HCT116 (cell line): ENCODE results near the gene DAPK1. TPM values are rescaled to one million over a fixed set of nuclear protein-coding genes. Genes with fewer than 3 reads are reported as not detected.
A peak's percentile ranks its signal among the peaks of the same experiment; 100 is the strongest.

Experiments used
- ATAC-seq: fragments of 200-7000 bp; cut with Tn5 transposase; 2 replicates; pipeline ENCODE4 v1.9.1; 2020; ENCODE audit warnings: mild to moderate bottlenecking, moderate library complexity
- BruUV-seq: library from RNA; stranded (reverse); fragments of 400-500 nt; replicated peaks from 2 replicates; lab custom pipeline; 2021; lab: Mats Ljungman, UMichigan
- CTCF ChIA-PET: fragments of 300-600 bp; sonication (Branson Sonifier 250); formaldehyde crosslinking; loops from one replicate; lab custom pipeline; 2021; ENCODE audit warnings: antibody characterized with exemption; lab: Charles Lee
- POLR2A ChIA-PET: fragments of 300-600, 350-600 bp; sonication (Branson Sonifier 250); formaldehyde crosslinking; loops from one replicate; lab custom pipeline; 2021; ENCODE audit warnings: antibody characterized with exemption; lab: Charles Lee
- RAD21 ChIA-PET, 2 experiments: fragments of 300-600 bp; sonication (Branson Sonifier 250); formaldehyde crosslinking; loops; one replicate each; lab custom pipeline; 2023; ENCODE audit warnings: low total read pairs in 2 of 2; ENCODE audit not compliant: uncharacterized antibody in 2 of 2, unreplicated experiment in 2 of 2, low non-redundant PET in 1 of 2; lab: Charles Lee
- DNase-seq: peaks from one replicate; pipeline ENCODE4 v3.0.0-alpha.2; 2010; ENCODE audit warnings: low read depth, low spot score
- H2AFZ ChIP-seq: fragments of 200-600 bp; shearing (Covaris generic), sonication (generic); 2 replicates; pipeline ENCODE4 v1.6.1; 2017; ENCODE audit warnings: low read depth, mixed run types, mixed read lengths, antibody characterized with exemption, low read length; ENCODE audit not compliant: poor library complexity, severe bottlenecking
- H3K27ac ChIP-seq: 2 replicates; pipeline ENCODE4 v1.5.1; 2012; ENCODE audit warnings: low read depth, low read length
- H3K27me3 ChIP-seq: fragments of 200-600 bp; sonication (generic); 2 replicates; pipeline ENCODE4 v1.6.1; 2016; ENCODE audit warnings: mixed run types, low read length, mixed read lengths; ENCODE audit not compliant: insufficient read depth
- H3K36me3 ChIP-seq, 2 experiments: fragments of 200-500 bp in 1 of 2; fragments of 200-600 bp in 1 of 2; sonication (Bioruptor generic) in 1 of 2; sonication (generic) in 1 of 2; 2 replicates each; pipeline versions ENCODE4 v1.5.1 to v1.6.1; 2014 to 2016; ENCODE audit warnings: low read length in 2 of 2, inconsistent platforms in 1 of 2, mixed read lengths in 1 of 2, mixed run types in 1 of 2; ENCODE audit not compliant: insufficient read depth in 2 of 2, control insufficient read depth in 1 of 2
- H3K4me1 ChIP-seq, 2 experiments: fragments of 200-600 bp in 1 of 2; sonication (generic) in 1 of 2; 2 replicates each; pipeline versions ENCODE4 v1.5.1 to v1.6.1; 2012 to 2017; ENCODE audit warnings: low read length in 2 of 2, inconsistent platforms in 1 of 2, mild to moderate bottlenecking in 1 of 2, mixed read lengths in 1 of 2, mixed run types in 1 of 2, moderate library complexity in 1 of 2; ENCODE audit not compliant: insufficient read depth in 2 of 2, control insufficient read depth in 1 of 2
- H3K4me2 ChIP-seq: fragments of 200-600 bp; sonication (generic); 2 replicates; pipeline ENCODE4 v1.6.1; 2017; ENCODE audit warnings: mixed run types, low read length, mixed read lengths
- H3K4me3 ChIP-seq, 2 experiments: fragments of 200-600 bp in 1 of 2; sonication (generic) in 1 of 2; replicated peaks in 1 of 2; 2 replicates each; pipeline ENCODE4 v1.5.1; 2011 to 2016; ENCODE audit warnings: low read length in 2 of 2, control low read depth in 1 of 2, low read depth in 1 of 2, mild to moderate bottlenecking in 1 of 2, mixed read lengths in 1 of 2, mixed run types in 1 of 2
- H3K79me2 ChIP-seq: fragments of 200-600 bp; sonication (generic); 2 replicates; pipeline ENCODE4 v1.6.1; 2017; ENCODE audit warnings: mild to moderate bottlenecking, mixed run types, low read length, moderate library complexity, mixed read lengths; ENCODE audit not compliant: insufficient read depth
- H3K9ac ChIP-seq: fragments of 200-600 bp; sonication (generic); 2 replicates; pipeline ENCODE4 v1.6.1; 2016; ENCODE audit warnings: low read length, mixed read lengths
- H3K9me2 ChIP-seq: fragments of 200-600 bp; sonication (generic), shearing (Covaris generic); 2 replicates; pipeline ENCODE4 v1.6.1; 2017; ENCODE audit warnings: mixed run types, mild to moderate bottlenecking, moderate library complexity; ENCODE audit not compliant: insufficient read depth
- H3K9me3 ChIP-seq, 2 experiments: fragments of 200-500 bp in 1 of 2; fragments of 200-600 bp in 1 of 2; sonication (Bioruptor generic) in 1 of 2; sonication (generic) in 1 of 2; 2 replicates each; pipeline ENCODE4 v1.6.1; 2014 to 2017; ENCODE audit warnings: low read length in 2 of 2, mixed read lengths in 2 of 2, inconsistent platforms in 1 of 2, low read depth in 1 of 2, mild to moderate bottlenecking in 1 of 2, mixed run types in 1 of 2, moderate library complexity in 1 of 2; ENCODE audit not compliant: control insufficient read depth in 1 of 2, insufficient read depth in 1 of 2
- H4K20me1 ChIP-seq: fragments of 200-600 bp; sonication (generic), shearing (Covaris generic); 2 replicates; pipeline ENCODE4 v1.6.1; 2017; ENCODE audit warnings: mixed run types, mild to moderate bottlenecking, moderate library complexity; ENCODE audit not compliant: insufficient read depth
- CBX3 ChIP-seq: IDR thresholded peaks from 2 replicates; pipeline ENCODE4 v1.6.1; 2012; ENCODE audit warnings: low read depth
- CEBPB ChIP-seq: IDR thresholded peaks from 2 replicates; pipeline ENCODE4 v1.6.1; 2012; ENCODE audit warnings: low read depth
- EGR1 ChIP-seq: IDR thresholded peaks from 2 replicates; pipeline ENCODE4 v1.6.1; 2012; ENCODE audit warnings: low read depth
- ELF1 ChIP-seq: IDR thresholded peaks from 2 replicates; pipeline ENCODE4 v1.6.1; 2012; ENCODE audit warnings: low read depth, borderline replicate concordance
- EZH2 ChIP-seq: fragments of 200-600 bp; sonication (generic); IDR thresholded peaks from 2 replicates; pipeline ENCODE4 v1.6.1; 2017; ENCODE audit warnings: antibody characterized with exemption, mixed run types
- FOSL1 ChIP-seq: IDR thresholded peaks from 2 replicates; pipeline ENCODE4 v1.6.1; 2012; ENCODE audit warnings: low read depth
- JUND ChIP-seq: IDR thresholded peaks from 2 replicates; pipeline ENCODE4 v1.6.1; 2012
- SP1 ChIP-seq: IDR thresholded peaks from 2 replicates; pipeline ENCODE4 v1.6.1; 2012; ENCODE audit warnings: low read depth
- TCF7L2 ChIP-seq: IDR thresholded peaks from 2 replicates; pipeline ENCODE4 v1.7.0; 2011; ENCODE audit warnings: borderline replicate concordance, inconsistent platforms; ENCODE audit not compliant: insufficient read depth, insufficient read length; ENCODE audit errors: extremely low read depth
- ZFX ChIP-seq: fragments of 450-650 bp; IDR thresholded peaks from 2 replicates; pipeline ENCODE4 v1.6.1; 2017
- intact Hi-C: fragments of 100-400 bp; cut with micrococcal nuclease; formaldehyde crosslinking; loops from 2 replicates; pipeline ENCODE4 v1.10.0; 2022
- total RNA-seq: library from RNA; stranded (reverse); gene quantifications from one replicate; pipeline ENCODE4 v1.2.1, GENCODE V29; 2021; ENCODE audit not compliant: unreplicated experiment
- TF ChIP-seq, protein P1 (sequence below): IDR thresholded peaks from 2 replicates; pipeline ENCODE4 v1.6.1; 2012
- TF ChIP-seq, protein P2 (sequence below): IDR thresholded peaks from 2 replicates; pipeline ENCODE4 v1.6.1; 2012
- TF ChIP-seq, protein P3 (sequence below): IDR thresholded peaks from 2 replicates; pipeline ENCODE4 v1.6.1; 2012; ENCODE audit warnings: low read depth
- TF ChIP-seq, protein P4 (sequence below), 3 experiments: fragments of 200-600 bp in 1 of 3; sonication (generic) in 1 of 3; IDR thresholded peaks in 2 of 3; conservative IDR thresholded peaks in 1 of 3; 2 replicates each; pipeline ENCODE4 v1.5.1; 2012 to 2017; ENCODE audit warnings: low read depth in 2 of 3, low read length in 2 of 3, antibody characterized with exemption in 1 of 3, borderline replicate concordance in 1 of 3, control low read depth in 1 of 3, mild to moderate bottlenecking in 1 of 3, mixed read lengths in 1 of 3, mixed run types in 1 of 3, moderate library complexity in 1 of 3; ENCODE audit not compliant: insufficient read depth in 1 of 3

The DAPK1 gene
- total RNA-seq, 1 experiment from 2014 or later = 5.6 TPM

DNA sequence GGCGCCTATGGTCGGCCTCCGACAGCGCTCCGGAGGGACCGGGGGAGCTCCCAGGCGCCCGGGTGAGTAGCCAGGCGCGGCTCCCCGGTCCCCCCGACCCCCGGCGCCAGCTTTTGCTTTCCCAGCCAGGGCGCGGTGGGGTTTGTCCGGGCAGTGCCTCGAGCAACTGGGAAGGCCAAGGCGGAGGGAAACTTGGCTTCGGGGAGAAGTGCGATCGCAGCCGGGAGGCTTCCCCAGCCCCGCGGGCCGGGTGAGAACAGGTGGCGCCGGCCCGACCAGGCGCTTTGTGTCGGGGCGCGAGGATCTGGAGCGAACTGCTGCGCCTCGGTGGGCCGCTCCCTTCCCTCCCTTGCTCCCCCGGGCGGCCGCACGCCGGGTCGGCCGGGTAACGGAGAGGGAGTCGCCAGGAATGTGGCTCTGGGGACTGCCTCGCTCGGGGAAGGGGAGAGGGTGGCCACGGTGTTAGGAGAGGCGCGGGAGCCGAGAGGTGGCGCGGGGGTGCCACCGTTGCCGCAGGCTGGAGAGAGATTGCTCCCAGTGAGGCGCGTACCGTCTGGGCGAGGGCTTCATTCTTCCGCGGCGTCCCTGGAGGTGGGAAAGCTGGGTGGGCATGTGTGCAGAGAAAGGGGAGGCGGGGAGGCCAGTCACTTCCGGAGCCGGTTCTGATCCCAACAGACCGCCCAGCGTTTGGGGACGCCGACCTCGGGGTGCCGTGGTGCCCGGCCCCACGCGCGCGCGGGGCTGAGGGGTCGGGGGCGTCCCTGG, 561 bp downstream of the DAPK1 start:
- H3K9me2 ChIP-seq = no peaks in the 10 kb centered on the region
- ChIA-PET RAD21 (interaction anchor here in 1 of 2 experiments (0.5 kb wide), 1 partner anchor 159 kb away, joined by 3 read pairs; no protein-coding TSS in a partner anchor), CTCF (no interaction called here), POLR2A (no interaction called here)
- no peaks in the 10 kb centered on the region for H4K20me1 ChIP-seq
- no peaks in the 10 kb centered on the region for H3K9me3 ChIP-seq
- no TSS peak for BruUV-seq
- peak overlapping the region; percentile 49 for H3K9ac ChIP-seq
- peak overlapping the region; percentile 98 for H3K4me2 ChIP-seq
- H3K27ac ChIP-seq = peak overlapping the region; percentile 33; the same call in 1 of the 2 replicates
- intact Hi-C loops = no loop called here
- no peaks in the 10 kb centered on the region for H3K79me2 ChIP-seq
- DNase-seq = no peak
- peak; percentile 64 for ATAC-seq
- no peaks in the 10 kb centered on the region for H3K36me3 ChIP-seq
- peak overlapping the region; percentile 50 to 66 for H3K4me3 ChIP-seq
- H3K4me1 ChIP-seq = peaks cover 4 to 17% of the 10 kb centered on the region in 2 experiments; a peak in 3 of 4 replicates
- no peaks in the 10 kb centered on the region for H3K27me3 ChIP-seq
- TF ChIP-seq SP1 = no peak
- no peak for TF ChIP-seq CEBPB
- TF ChIP-seq EGR1 = no peak
- no peak for TF ChIP-seq JUND
- TF ChIP-seq, protein P1, sequence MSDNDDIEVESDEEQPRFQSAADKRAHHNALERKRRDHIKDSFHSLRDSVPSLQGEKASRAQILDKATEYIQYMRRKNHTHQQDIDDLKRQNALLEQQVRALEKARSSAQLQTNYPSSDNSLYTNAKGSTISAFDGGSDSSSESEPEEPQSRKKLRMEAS = peak; percentile 41
- TF ChIP-seq EZH2 = no peak
- no peak for TF ChIP-seq TCF7L2
- TF ChIP-seq, protein P2, sequence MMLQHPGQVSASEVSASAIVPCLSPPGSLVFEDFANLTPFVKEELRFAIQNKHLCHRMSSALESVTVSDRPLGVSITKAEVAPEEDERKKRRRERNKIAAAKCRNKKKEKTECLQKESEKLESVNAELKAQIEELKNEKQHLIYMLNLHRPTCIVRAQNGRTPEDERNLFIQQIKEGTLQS = no peak
- no peak for TF ChIP-seq CBX3
- TF ChIP-seq, protein P3, sequence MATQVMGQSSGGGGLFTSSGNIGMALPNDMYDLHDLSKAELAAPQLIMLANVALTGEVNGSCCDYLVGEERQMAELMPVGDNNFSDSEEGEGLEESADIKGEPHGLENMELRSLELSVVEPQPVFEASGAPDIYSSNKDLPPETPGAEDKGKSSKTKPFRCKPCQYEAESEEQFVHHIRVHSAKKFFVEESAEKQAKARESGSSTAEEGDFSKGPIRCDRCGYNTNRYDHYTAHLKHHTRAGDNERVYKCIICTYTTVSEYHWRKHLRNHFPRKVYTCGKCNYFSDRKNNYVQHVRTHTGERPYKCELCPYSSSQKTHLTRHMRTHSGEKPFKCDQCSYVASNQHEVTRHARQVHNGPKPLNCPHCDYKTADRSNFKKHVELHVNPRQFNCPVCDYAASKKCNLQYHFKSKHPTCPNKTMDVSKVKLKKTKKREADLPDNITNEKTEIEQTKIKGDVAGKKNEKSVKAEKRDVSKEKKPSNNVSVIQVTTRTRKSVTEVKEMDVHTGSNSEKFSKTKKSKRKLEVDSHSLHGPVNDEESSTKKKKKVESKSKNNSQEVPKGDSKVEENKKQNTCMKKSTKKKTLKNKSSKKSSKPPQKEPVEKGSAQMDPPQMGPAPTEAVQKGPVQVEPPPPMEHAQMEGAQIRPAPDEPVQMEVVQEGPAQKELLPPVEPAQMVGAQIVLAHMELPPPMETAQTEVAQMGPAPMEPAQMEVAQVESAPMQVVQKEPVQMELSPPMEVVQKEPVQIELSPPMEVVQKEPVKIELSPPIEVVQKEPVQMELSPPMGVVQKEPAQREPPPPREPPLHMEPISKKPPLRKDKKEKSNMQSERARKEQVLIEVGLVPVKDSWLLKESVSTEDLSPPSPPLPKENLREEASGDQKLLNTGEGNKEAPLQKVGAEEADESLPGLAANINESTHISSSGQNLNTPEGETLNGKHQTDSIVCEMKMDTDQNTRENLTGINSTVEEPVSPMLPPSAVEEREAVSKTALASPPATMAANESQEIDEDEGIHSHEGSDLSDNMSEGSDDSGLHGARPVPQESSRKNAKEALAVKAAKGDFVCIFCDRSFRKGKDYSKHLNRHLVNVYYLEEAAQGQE = no peak
- TF ChIP-seq ELF1 = no peak
- no peak for TF ChIP-seq FOSL1
- peak; percentile 34; the same call in 1 of the 2 replicates for TF ChIP-seq ZFX
- TF ChIP-seq, protein P4, sequence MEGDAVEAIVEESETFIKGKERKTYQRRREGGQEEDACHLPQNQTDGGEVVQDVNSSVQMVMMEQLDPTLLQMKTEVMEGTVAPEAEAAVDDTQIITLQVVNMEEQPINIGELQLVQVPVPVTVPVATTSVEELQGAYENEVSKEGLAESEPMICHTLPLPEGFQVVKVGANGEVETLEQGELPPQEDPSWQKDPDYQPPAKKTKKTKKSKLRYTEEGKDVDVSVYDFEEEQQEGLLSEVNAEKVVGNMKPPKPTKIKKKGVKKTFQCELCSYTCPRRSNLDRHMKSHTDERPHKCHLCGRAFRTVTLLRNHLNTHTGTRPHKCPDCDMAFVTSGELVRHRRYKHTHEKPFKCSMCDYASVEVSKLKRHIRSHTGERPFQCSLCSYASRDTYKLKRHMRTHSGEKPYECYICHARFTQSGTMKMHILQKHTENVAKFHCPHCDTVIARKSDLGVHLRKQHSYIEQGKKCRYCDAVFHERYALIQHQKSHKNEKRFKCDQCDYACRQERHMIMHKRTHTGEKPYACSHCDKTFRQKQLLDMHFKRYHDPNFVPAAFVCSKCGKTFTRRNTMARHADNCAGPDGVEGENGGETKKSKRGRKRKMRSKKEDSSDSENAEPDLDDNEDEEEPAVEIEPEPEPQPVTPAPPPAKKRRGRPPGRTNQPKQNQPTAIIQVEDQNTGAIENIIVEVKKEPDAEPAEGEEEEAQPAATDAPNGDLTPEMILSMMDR (IDR thresholded peaks at IDR 0.05 in 2 of 3, conservative IDR thresholded peaks at IDR 0.05 in 1 of 3; ENCODE audit: borderline replicate concordance in 1 of 3, insufficient read depth in 1 of 3, low read depth in 2 of 3, low read length in 2 of 3) = 0 out of 6 replicates have a peak, but pooled peaks of 2 of the 3 experiments have one; percentile 6 to 14
- H2AFZ ChIP-seq = peak overlapping the region; percentile 100
